Measurements from ENCODE around the gene ALX4. TPM values are rescaled to one million over a fixed set of nuclear protein-coding genes. Genes with fewer than 3 reads are reported as not detected.

ALX4 gene
- total and polyA plus RNA-seq, 2 donors (not counting 1 experiment from before 2014, with no cell fraction given): not detected

DNA sequence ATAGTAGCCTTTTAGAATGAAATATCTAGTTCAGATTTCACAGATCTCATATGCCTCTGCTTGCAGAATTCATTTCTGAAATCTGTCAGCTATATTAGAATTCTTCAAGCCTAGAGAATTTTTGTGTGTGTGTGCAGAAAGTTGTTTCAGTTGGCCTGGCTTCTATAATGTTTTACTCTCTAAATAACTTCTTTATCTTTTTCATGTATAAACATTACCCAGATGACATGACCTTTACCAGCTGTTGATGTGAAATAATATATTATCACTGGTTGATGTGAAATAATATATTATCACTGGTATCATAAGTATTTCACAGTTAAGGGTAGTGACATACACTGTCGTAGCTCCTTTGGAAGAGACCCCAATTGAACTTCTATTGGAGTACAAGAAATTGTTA lies 72.8 kb downstream of the ALX4 start:
- Histone ChIP-seq H3K36me3 (replicated peaks in 1 of 2; ENCODE audit: control extremely low read depth in 1 of 2, control insufficient read depth in 1 of 2, extremely low read depth in 1 of 2, insufficient read depth in 2 of 2, low read length in 1 of 2) (peaks cover 2 to 20% of the 10 kb centered on the region in 2 experiments), H3K4me2 (replicated peaks; ENCODE audit: low read depth, low read length, poor library complexity, severe bottlenecking) (no peak overlapping the region), H3K9me3 (ENCODE audit: control extremely low read depth in 1 of 3, control insufficient read depth in 2 of 3, insufficient read depth in 1 of 3, low read length in 2 of 3) (no peaks in the 10 kb centered on the region), H3K79me2 (ENCODE audit: control insufficient read depth, insufficient read depth, low read length) (no peaks in the 10 kb centered on the region), H4K20me1 (ENCODE audit: control insufficient read depth, insufficient read depth, low read length, poor library complexity, severe bottlenecking) (no peaks in the 10 kb centered on the region), H3K4me1 (ENCODE audit: control insufficient read depth in 2 of 2, insufficient read depth in 2 of 2, low read length in 2 of 2) (no peaks in the 10 kb centered on the region), H3K27ac (ENCODE audit: low read length in 2 of 2) (no peak overlapping the region), H3K4me3 (ENCODE audit: control extremely low read depth in 1 of 5, extremely low read depth in 1 of 5, insufficient read depth in 1 of 5, low read depth in 2 of 5, low read length in 4 of 5) (no peak overlapping the region), H2AFZ (ENCODE audit: insufficient read depth, low read depth, low read length, poor library complexity, severe bottlenecking) (no peak overlapping the region), H3K9ac (ENCODE audit: low read length) (no peak overlapping the region), H3K27me3 (replicated peaks in 1 of 4; ENCODE audit: control extremely low read depth in 1 of 4, control insufficient read depth in 3 of 4, insufficient read depth in 4 of 4, low read length in 3 of 4) (no peaks in the 10 kb centered on the region)
- intact Hi-C loops (cut with micrococcal nuclease): no loop called here
- no peaks in the 10 kb centered on the region for H3K27me3 Mint-ChIP-seq
- no peaks in the 10 kb centered on the region for H3K9me3 Mint-ChIP-seq (ENCODE audit: insufficient read depth)
- ChIA-PET POLR2A (no interaction called here), CTCF (no interaction called here)
- DNase-seq (no peak), ATAC-seq (ENCODE audit: low read depth) (no peak)
- no peak for TF ChIP-seq EZH2 (IDR thresholded peaks at IDR 0.05; ENCODE audit: borderline replicate concordance, insufficient read depth, low read depth, low read length, poor library complexity, severe bottlenecking)
- TF ChIP-seq, protein P1, sequence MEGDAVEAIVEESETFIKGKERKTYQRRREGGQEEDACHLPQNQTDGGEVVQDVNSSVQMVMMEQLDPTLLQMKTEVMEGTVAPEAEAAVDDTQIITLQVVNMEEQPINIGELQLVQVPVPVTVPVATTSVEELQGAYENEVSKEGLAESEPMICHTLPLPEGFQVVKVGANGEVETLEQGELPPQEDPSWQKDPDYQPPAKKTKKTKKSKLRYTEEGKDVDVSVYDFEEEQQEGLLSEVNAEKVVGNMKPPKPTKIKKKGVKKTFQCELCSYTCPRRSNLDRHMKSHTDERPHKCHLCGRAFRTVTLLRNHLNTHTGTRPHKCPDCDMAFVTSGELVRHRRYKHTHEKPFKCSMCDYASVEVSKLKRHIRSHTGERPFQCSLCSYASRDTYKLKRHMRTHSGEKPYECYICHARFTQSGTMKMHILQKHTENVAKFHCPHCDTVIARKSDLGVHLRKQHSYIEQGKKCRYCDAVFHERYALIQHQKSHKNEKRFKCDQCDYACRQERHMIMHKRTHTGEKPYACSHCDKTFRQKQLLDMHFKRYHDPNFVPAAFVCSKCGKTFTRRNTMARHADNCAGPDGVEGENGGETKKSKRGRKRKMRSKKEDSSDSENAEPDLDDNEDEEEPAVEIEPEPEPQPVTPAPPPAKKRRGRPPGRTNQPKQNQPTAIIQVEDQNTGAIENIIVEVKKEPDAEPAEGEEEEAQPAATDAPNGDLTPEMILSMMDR (IDR thresholded peaks at IDR 0.05): no peak
- no peak overlapping the region for H3K4me3 Mint-ChIP-seq
- no CpG with 5 or more reads among the region's 1 CpG for WGBS (ENCODE audit: insufficient coverage)
- H3K4me1 Mint-ChIP-seq: no peaks in the 10 kb centered on the region
- no peak overlapping the region for H3K27ac Mint-ChIP-seq

- Histone ChIP-seq H3K4me3 (ENCODE audit: control extremely low read depth in 1 of 5, extremely low read depth in 1 of 5, insufficient read depth in 1 of 5, low read depth in 2 of 5, low read length in 4 of 5) (no peak overlapping the region), H3K4me1 (ENCODE audit: control insufficient read depth in 2 of 2, insufficient read depth in 2 of 2, low read length in 2 of 2) (no peaks in the 10 kb centered on the region), H2AFZ (ENCODE audit: insufficient read depth, low read depth, low read length, poor library complexity, severe bottlenecking) (no peak overlapping the region), H3K36me3 (replicated peaks in 1 of 2; ENCODE audit: control extremely low read depth in 1 of 2, control insufficient read depth in 1 of 2, extremely low read depth in 1 of 2, insufficient read depth in 2 of 2, low read length in 1 of 2) (peaks cover 2 to 20% of the 10 kb centered on the region in 2 experiments), H3K27me3 (replicated peaks in 1 of 4; ENCODE audit: control extremely low read depth in 1 of 4, control insufficient read depth in 3 of 4, insufficient read depth in 4 of 4, low read length in 3 of 4) (no peaks in the 10 kb centered on the region), H3K79me2 (ENCODE audit: control insufficient read depth, insufficient read depth, low read length) (no peaks in the 10 kb centered on the region), H4K20me1 (ENCODE audit: control insufficient read depth, insufficient read depth, low read length, poor library complexity, severe bottlenecking) (no peaks in the 10 kb centered on the region), H3K9ac (ENCODE audit: low read length) (no peak overlapping the region), H3K27ac (ENCODE audit: low read length in 2 of 2) (no peak overlapping the region), H3K4me2 (replicated peaks; ENCODE audit: low read depth, low read length, poor library complexity, severe bottlenecking) (no peak overlapping the region), H3K9me3 (ENCODE audit: control extremely low read depth in 1 of 3, control insufficient read depth in 2 of 3, insufficient read depth in 1 of 3, low read length in 2 of 3) (no peaks in the 10 kb centered on the region)
- no peaks in the 10 kb centered on the region for H3K4me1 Mint-ChIP-seq
- WGBS (ENCODE audit: insufficient coverage): 100% methylated on average over 1 of the region's 2 CpGs
- ATAC-seq (ENCODE audit: low read depth) (no peak), DNase-seq (no peak)
- intact Hi-C loops (cut with micrococcal nuclease): no loop called here
- no peaks in the 10 kb centered on the region for H3K9me3 Mint-ChIP-seq (ENCODE audit: insufficient read depth)
- H3K4me3 Mint-ChIP-seq: no peak overlapping the region
- CTCF ChIA-PET: no interaction called here
- no peak overlapping the region for H3K27ac Mint-ChIP-seq
- no peak for TF ChIP-seq EZH2 (IDR thresholded peaks at IDR 0.05; ENCODE audit: borderline replicate concordance, insufficient read depth, low read depth, low read length, poor library complexity, severe bottlenecking)
- TF ChIP-seq, protein P1 (IDR thresholded peaks at IDR 0.05): no peak
- H3K27me3 Mint-ChIP-seq: no peaks in the 10 kb centered on the region
- POLR2A ChIA-PET: no interaction called here
Measured at GRCh38 chr11:44236296-44236695, 73.6 kb downstream of the ALX4 start.
